ENCODE results near the gene CACNA1A. TPM values are rescaled to one million over a fixed set of nuclear protein-coding genes. Genes with fewer than 3 reads are reported as not detected.
A peak's percentile ranks its signal among the peaks of the same experiment; 100 is the strongest.

Gene CACNA1A
- total RNA-seq, 1 donor from 2014 or later = 37.4 TPM

DNA sequence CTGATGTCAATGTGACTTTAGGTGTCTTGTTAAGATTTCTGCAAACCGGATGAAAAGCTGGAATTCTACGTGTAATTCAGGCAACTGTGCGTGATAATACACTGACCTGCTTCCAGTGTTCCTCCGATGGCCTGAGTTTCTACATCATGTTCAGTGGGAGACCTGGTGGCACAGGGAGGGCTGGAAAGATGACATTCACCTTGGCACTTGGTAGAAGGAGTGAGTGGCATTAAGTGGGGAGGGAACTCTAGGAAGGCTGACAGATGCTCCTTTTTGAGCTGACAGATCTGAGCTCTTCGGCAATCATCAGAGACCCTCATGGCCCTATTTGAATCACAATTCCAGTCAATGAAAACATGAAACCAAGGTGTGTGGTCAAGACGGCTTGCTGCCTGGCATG, 4.0 kb downstream of the CACNA1A start:
- intact Hi-C loops (cut with DNase I) = no loop called here
- ATAC-seq = no peak
- no peak for DNase-seq (ENCODE audit: low spot score)

DNA sequence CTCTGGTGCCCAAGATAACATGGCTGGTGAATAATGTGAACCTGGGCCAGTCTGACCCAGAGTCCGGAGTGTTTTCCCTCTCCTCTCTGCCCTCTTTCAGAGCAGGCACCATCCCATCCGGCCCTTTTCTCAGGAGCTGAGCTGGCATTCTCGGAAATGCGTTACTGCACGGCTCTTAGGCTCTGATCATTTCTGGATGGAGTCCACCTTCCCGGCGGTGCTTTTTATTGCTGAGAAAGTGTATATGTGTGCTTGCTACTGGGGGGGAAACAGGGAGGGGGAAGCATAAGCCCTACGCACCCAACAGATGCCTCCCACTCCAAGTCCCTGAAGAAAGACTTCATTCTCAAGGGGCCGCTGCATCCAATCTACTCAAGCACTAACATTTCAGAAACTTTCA, 6.6 kb downstream of the CACNA1A start:
- ATAC-seq (no peak), DNase-seq (ENCODE audit: low spot score) (no peak)
- intact Hi-C loops (cut with DNase I) = no loop called here

DNA sequence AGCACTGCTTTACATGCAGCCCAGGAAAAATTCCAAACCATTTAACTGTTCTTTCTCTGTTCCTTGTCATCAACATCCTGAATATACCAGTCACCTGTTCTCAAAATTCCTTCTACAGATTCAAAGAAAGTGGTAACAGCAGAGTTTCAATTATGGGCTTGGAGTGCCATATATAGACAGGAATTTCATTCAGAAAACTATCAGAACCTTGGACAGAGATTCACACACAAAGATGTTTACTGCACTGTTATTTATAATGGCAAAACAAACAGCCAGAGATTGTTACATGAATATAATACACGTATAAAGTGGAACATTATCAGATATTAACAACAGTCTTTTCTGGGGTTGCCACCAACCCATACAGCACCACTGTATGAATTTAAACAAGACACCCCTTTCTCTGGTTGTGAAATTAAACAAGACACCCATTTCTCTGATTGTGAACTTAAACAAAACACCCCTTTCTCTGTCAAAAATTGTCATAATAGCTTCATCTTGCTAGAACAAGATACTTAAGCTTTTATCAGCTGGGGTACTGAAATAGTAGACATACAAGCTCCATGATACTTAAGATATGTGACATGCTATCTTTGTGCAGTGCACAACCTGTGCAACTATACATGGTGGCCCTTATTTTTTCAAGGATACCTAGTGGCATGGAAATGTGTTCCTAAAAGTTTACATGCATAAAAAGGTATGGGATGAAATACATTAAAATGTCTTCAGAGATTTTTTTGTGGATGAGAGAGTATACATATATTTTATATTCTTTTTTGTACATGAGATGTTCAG, 12.6 kb downstream of the CACNA1A start:
- intact Hi-C loops (cut with DNase I) = no loop called here

DNA sequence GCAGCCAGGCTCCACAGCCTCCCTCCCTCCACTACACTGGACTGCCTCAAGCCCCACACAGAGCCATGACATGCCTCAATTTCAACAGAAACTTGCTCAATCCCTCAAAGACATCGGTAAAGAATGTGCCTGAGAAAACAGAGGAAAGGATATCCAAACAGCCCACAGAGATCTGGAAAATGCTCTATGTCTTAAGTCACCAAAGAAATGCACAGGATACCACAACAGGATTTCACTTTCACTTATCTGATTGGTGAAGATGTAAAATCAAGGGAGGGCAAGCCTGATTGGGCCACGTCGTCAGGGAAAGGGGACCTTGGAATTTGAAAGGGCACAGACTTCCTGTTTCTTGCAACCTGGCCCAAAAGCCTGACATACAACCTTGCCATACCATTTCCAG, 14.2 kb downstream of the CACNA1A start:
- no peak for ATAC-seq
- DNase-seq (ENCODE audit: low spot score) = no peak
- intact Hi-C loops (cut with DNase I) = no loop called here

More for the DNA sequence above, 12.6 kb downstream of the CACNA1A start:
- no peak for ATAC-seq
- DNase-seq (ENCODE audit: low spot score) = no peak

DNA sequence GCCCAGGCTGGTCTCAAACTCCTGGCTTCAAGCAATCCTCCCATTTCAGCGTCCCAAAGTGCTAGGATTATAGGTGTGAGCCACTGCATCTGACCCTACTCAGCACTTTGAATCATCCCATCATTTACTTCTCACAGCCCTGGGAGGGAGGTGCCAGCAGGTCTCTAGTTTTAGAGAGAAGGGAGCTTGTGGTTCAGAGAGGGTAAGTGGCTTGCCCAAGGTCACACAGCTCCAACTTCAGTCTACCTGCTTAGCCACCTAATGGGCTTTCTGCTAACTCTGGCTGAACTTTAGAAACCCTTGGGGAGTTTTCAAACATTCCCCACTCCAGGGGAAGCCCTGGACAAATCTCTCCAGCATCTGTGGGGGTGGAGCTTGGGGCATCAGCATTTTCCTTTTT, 18.3 kb downstream of the CACNA1A start:
- ATAC-seq (no peak), DNase-seq (ENCODE audit: low spot score) (no peak)
- intact Hi-C loops (cut with DNase I) = no loop called here

DNA sequence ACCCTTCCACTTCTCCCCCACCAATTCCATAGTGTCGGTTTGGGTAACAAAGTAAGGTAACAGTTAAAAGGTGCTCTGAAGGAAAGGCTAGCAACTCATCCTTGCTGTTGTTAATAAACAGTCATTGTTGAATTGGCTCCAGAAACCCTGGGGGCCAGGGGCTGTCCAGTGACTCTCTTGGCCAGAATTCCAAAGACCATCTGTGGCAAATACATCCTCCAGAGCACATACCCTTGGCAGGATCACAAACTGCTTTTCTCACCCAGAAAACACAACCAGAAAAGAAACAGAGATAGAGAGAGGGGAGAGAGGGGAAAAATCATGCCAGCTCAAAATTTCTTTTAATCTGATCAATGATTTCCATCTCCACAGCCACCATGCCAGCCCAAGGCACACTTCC, 22.1 kb downstream of the CACNA1A start:
- intact Hi-C loops (cut with DNase I) = no loop called here
- DNase-seq (ENCODE audit: low spot score) (no peak), ATAC-seq (no peak)

DNA sequence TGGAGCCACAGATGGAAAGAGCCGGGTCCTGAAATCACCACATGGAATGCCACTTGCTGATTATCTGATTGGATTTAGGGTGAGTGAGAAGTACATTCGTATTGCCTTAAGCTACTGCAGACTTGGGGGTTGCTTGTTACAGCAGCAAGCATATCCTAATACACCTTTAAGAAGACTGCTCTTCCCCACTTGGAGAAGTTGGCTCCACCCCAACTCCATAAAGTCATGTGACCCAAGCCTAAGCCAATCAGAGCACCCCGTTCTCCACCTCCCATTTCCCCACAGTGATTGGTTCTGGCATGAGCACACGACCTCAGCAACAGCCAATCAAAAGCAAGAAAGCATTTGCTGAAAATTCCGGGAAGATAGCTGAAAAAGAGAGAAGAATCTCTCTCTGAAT, 23.1 kb downstream of the CACNA1A start:
- DNase-seq (ENCODE audit: low spot score) = no peak
- intact Hi-C loops (cut with DNase I) = no loop called here
- ATAC-seq = no peak

DNA sequence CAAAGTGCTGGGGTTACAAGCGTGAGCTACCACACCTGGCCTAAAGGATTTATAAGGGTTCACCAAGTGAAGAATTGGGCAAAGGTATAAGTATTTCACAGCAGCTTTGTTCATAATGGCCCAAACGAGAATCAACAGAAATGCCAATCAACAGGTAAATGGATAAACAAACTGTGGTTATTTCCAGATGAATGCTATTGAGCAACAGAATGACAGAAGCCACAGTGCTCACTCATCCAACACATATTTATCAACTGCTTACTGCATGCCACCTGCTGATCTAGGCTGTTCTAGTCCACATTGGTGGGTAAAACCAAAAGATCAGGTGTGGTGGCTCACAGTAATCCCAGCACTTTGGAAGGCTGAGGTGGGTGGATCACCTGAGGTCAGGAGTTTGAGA, 27.7 kb downstream of the CACNA1A start:
- no peak for DNase-seq (ENCODE audit: low spot score)
- ATAC-seq = no peak
- intact Hi-C loops (cut with DNase I) = no loop called here

DNA sequence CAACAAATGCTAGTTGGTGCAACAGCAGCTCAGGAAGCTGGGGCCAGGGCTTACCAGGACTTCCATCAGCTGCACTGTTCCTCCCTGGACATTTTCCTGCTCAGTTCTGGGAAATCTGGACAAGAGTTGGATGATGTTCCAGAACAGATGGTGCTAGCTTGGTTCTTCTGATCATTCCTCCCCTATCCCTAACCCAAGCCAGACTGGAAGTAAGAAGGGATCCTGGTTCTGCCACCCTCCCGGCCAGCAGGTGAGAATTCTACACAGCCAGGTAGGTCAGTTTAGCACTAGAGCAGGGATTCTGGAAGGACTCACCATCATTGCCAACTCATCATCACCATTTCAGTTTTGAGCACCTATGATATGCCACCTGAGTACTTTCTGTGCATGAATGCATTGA, 30.2 kb downstream of the CACNA1A start:
- ATAC-seq (no peak), DNase-seq (ENCODE audit: low spot score) (no peak)
- intact Hi-C loops (cut with DNase I) = no loop called here

DNA sequence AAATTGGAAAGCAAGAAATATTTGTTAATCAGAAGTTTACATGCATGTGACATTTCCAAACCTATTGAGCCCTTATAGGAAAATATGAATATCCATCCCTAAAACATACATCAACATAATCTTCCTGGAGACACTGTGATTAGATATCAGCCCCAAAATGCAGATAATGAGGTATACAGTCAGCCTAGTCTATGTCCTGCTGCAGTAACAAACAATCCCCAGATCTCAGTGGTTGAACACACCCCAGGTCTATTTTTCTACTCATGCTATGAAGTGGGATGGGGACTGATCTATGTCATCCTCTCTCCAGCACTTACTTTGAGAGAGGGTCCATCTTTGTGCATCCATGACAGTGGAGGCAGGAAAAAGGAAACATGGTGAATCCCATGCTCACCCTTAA, 31.2 kb downstream of the CACNA1A start:
- ATAC-seq (no peak), DNase-seq (ENCODE audit: low spot score) (no peak)

DNA sequence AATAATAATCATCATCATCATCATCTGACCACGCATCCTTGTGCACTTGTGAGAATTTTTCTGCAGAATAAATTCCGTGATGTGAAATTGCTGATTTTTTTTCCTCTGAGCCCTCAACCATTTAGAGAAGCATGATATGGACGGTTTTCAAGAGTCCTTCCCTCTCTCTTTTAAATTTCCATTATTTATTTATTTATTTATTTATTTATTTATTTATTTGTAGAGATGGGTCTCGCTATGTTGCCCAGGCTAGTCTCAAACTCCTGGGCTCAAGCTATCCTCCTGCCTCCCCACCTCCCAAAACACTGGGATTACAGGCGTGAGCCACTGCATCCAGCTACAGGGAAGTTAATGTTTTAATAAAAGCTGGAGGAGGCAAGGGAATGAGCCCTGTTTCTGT, 39.6 kb downstream of the CACNA1A start:
- intact Hi-C loops (cut with DNase I) = no loop called here
- DNase-seq (ENCODE audit: low spot score) (no peak), ATAC-seq (no peak)

More for the DNA sequence above, 31.2 kb downstream of the CACNA1A start:
- intact Hi-C loops (cut with DNase I) = no loop called here

DNA sequence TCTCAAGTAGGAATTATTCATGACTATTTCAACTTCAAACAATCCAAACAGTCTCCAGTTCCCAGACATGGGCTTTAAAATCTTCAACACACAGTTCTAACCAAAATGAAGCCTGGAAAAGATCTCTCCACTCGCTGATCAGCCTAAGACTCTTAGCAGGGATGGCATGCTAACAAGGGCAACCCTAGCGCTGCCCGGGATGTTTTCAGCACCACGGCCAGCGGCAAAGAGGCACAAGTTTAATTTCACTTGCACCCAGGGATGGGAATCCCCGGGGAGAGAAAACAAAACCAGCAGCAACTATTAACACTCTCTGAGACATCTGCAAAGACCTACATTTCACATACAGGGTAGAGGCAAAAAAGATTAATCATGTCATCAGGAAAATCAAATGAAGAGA, 43.0 kb downstream of the CACNA1A start:
- no peak for ATAC-seq
- no peak for DNase-seq (ENCODE audit: low spot score)
- intact Hi-C loops (cut with DNase I) = no loop called here

DNA sequence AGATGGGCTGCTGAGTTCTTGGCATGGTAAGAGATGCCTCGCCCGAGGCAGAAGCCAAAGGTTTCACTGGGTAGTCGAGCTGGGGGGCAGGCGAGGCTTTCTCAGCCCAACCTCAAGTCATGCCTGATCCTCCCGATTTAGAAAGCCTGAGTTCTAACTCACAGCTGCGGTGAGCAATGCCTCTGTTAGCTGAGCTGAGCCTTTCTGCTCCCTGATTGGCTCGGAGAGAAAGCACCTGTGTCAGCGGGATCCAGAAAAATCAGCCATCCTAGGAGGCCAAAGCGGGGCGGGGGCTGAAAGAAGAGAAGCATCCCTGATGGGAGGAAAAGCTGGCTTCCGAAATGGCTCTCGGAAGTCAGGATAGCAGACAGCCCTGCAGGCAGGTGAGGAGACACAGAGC, 44.7 kb downstream of the CACNA1A start:
- no peak for DNase-seq (ENCODE audit: low spot score)
- ATAC-seq = no peak
- intact Hi-C loops (cut with DNase I) = no loop called here

DNA sequence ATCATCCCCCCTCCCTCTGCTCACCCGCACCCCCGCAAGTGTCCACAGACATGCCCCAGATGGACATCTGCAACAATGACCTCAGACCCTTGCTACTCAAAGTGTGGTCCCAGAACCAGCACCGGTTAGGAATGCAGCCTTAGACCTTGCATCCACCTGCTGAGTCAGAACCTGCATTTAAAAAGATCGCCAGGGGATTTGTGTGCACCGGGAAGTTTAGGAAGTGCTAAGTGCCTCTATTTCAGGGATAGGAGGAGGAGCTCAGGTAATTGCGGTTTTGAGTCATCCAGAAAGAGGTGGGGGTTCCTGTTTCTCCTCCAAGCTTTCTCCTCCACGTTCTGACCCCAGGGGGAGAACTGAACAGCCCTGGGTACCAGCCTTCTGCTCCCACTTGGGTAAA, 46.2 kb downstream of the CACNA1A start:
- ATAC-seq (no peak), DNase-seq (ENCODE audit: low spot score) (no peak)
- intact Hi-C loops (cut with DNase I) = no loop called here

DNA sequence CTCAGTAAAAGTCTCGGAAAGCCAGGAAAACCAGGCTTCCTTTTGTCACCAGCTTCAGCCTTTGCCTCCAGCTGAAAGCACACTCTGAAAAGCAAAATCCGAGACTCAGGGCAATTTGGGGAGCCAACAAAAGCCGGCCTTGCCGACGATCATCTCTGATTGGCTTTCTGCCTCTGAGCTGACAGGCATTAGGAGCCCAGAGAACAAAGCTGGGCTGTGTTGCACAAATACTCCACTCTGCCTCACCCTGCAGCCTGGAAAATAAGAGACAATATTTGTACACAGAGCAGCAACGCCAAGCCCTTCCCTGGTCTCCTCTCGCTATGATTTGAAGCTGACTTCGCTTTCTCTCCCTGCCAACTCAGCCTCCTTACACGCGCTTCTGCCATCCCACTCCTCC, 46.9 kb downstream of the CACNA1A start:
- ATAC-seq = peak; percentile 20
- DNase-seq (ENCODE audit: low spot score) = no peak
- intact Hi-C loops (cut with DNase I) = no loop called here

DNA sequence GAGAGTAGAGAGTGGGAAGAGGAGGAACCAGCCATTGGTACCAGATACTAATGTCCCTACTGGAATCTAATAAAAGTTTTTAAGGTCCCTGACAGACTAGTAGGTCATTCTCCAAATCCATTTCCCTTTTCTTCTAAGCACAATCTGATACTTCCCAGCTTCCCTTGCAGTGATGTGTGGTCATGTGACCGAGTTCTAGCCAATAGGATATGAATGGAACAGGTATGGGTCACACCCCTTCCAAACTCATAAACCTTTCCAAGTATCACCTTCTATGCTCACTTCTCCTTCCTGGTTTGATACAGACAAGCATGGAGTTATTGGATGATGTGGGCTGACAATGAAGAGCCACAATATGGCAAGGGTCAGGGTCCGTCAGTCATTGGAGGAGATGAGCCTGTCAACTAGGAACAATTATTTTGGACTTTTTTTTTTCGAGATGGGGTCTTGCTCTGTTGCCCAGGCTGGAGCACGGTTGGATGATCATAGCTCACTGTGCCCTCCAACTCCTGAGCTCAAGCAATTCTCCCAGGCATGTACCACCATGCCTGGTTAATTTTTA, 54.8 kb downstream of the CACNA1A start:
- DNase-seq (ENCODE audit: low spot score) (no peak), ATAC-seq (no peak)
- intact Hi-C loops (cut with DNase I) = no loop called here

DNA sequence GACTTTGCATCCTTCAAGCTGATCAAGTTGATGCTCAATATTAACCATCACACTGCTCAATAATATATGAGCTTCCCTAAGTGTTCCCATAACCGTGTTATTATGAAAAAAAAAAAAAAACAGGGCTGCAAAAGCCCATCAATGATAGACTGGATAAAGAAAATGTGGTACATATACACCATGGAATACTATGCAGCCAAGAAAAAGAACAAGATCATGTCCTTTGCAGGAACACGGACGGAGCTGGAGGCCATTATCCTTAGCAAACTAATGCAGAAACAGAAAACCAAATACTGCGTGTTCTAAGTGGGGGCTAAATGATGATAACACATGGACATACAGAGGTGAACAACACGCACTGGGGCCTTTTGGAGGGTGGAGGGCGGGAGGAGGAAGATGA, 58.3 kb downstream of the CACNA1A start:
- intact Hi-C loops (cut with DNase I) = no loop called here
- no peak for DNase-seq (ENCODE audit: low spot score)
- ATAC-seq = no peak

DNA sequence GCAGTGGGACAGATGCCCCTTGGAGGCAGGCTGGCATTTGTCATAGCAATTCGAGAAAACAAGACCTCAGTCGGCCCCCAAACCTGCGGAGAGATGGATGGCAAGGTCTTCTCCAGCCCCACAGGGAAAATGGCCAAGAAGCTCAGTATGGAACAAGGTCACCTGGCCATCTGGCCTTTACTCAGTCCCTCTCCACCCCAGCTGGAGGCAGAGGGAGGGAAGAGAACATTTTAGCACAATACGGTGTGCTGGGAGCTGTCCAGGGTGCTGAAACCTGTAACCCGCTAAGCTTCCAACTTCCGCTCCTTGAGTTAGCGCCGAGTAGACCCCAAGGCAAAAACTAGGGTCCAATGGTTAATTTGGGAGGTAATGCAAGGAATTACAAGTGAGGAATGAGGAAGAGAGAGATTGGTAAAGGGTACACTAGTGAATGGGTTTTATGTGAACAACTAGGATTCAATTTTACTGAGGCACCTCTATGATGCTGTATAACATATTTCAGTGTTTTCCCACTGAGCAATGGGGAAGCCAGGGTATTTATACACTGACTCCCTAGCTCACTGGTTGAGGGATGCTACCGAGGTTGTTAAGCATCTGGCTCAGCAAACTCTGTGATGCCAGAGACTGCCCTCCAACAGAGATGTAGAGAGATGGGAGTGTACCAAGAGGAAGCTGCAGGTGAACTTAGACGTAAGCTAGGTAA, 64.3 kb downstream of the CACNA1A start:
- ATAC-seq (no peak), DNase-seq (ENCODE audit: low spot score) (no peak)
- intact Hi-C loops (cut with DNase I) = no loop called here

DNA sequence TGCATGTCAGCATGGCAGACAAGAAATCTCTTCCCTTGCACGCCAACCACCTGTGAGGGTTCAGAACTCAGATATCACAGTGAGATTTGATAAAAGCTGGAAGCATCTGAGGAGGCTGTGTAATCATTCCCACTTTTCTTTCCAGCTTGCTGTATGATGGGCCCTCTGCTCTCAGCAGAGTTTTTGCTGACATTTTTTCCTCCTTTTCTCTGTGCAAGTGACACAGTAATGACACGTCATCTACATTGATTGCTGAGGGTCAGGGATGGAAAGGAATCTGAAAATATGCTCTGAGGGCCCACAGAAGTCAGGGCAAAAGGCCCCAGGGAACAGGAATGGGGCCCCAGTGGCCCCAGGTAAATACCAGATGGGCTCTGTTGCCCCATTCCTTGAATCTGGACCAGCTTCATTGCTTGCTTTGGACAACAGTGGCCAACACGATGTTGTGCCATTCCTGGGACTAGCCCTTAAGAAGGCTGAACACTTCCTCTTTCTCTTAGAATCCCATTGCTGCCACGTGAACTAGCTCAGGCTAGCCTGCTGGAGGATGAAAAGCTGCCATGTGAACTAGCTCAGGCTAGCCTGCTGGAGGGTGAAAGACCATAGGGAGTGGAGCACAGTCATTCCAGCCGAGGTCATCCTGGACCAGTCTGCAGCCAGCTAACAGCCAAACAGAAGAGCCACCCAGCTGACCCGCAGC, 68.2 kb downstream of the CACNA1A start:
- no peak for ATAC-seq
- DNase-seq (ENCODE audit: low spot score) = no peak
- intact Hi-C loops (cut with DNase I) = no loop called here

DNA sequence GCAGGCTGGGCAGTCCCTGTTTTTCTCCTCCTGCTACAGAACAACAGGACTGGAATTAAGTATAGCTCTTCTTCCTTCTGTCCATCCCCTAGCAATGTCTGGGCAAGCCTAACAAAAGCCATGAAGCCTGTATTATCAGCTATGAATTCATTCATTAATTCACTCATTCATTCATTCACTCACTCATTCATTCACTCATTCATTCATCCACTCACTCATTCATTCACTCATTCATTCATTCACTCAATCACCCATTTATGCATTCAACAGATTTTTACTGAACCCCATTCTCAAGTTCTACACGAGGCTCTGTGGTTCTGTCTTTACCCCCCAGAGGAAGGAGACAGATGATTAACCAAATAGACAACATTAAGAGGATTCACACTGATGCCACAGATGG, 69.9 kb downstream of the CACNA1A start:
- ATAC-seq (no peak), DNase-seq (ENCODE audit: low spot score) (no peak)
- intact Hi-C loops (cut with DNase I) = no loop called here

Measured in sciatic nerve (tissue), 2 donors.